Body of pancreas (tissue), 4 donors: Measurements from ENCODE around the gene SNCG. TPM values are rescaled to one million over a fixed set of nuclear protein-coding genes. Genes with fewer than 3 reads are reported as not detected.

ENCODE experiments used
- ATAC-seq: fragments of 150-250 bp; one replicate; pipeline ENCODE4 v1.9.1; 2016
- DNase-seq, 4 donors: peaks; one replicate each; pipeline ENCODE4 v3.0.0-alpha.2; 2019
- H3K27ac ChIP-seq, 4 donors: fragments of 200-600 bp; sonication (generic); 1 replicate in 3 of 4; 2 replicates in 1 of 4; pipeline versions ENCODE4 v1.5.1 to v1.6.1; 2016 to 2019; ENCODE audit warnings: mild to moderate bottlenecking in 1 of 4, mixed read lengths in 1 of 4, moderate library complexity in 1 of 4
- H3K27me3 ChIP-seq, 2 donors: fragments of 200-600 bp; sonication (generic); one replicate each; pipeline ENCODE4 v1.6.0; 2016; ENCODE audit warnings: mild to moderate bottlenecking in 1 of 2
- H3K36me3 ChIP-seq, 2 donors: fragments of 200-600 bp; sonication (generic); replicated peaks in 1 of 2; 2 replicates each; pipeline ENCODE4 v1.5.1; 2016; ENCODE audit warnings: low read depth in 2 of 2; ENCODE audit not compliant: insufficient read depth in 1 of 2
- H3K4me1 ChIP-seq: fragments of 200-600 bp; sonication (generic); one replicate; pipeline ENCODE4 v1.6.0; 2016
- H3K4me3 ChIP-seq, 2 donors: fragments of 200-600 bp; sonication (generic); 1 replicate in 1 of 2; 2 replicates in 1 of 2; pipeline ENCODE4 v1.5.1; 2016 to 2019
- H3K9me3 ChIP-seq, 3 donors: fragments of 200-600 bp; sonication (generic); 1 replicate in 2 of 3; 2 replicates in 1 of 3; pipeline ENCODE4 v1.5.1; 2016
- CTCF ChIP-seq, 7 experiments: fragments of 450-650 bp in 4 of 7; fragments of 200-600 bp in 3 of 7; sonication (generic) in 3 of 7; IDR thresholded peaks; one replicate each; pipeline ENCODE4 v1.5.1; 2016 to 2019; ENCODE audit warnings: antibody characterized with exemption in 7 of 7
- POLR2A ChIP-seq, 3 donors: fragments of 450-650 bp; IDR thresholded peaks; one replicate each; pipeline ENCODE4 v1.6.1; 2016; ENCODE audit warnings: antibody characterized with exemption in 3 of 3, mild to moderate bottlenecking in 2 of 3
- WGBS, 2 donors: methylation state at CpG; one replicate each; pipeline ENCODE4 v1.1.5; 2017; 5-methylcytosine and 5-hydroxymethylcytosine counted together
- intact Hi-C: fragments of 100-400 bp; cut with DNase I; formaldehyde crosslinking; loops from one replicate; pipeline ENCODE4 v1.15.1; 2023
- total RNA-seq, 2 donors: library from RNA; depleted of rRNA; stranded (reverse); fragments of >200 nt; gene quantifications; one replicate each; pipeline ENCODE4 v1.1.0, GENCODE V29; 2016

Gene SNCG
- total RNA-seq, 2 donors from 2014 or later: 2.6 to 3.0 TPM

GRCh38 chr10:86942441-86943315 lies 15.7 kb upstream of the SNCG start:
- WGBS, 2 donors: 54 to 73% methylated on average over 39 to 82 of the region's 94 CpGs
- Histone ChIP-seq H3K27me3 (no peaks in the 10 kb centered on the region), H3K9me3 (no peaks in the 10 kb centered on the region), H3K27ac (no peak overlapping the region), H3K36me3 (no peaks in the 10 kb centered on the region), H3K4me3 (no peak overlapping the region), H3K4me1 (peaks cover 12% of the 10 kb centered on the region)
- no peak for ATAC-seq
- intact Hi-C loops: no loop called here
- DNase-seq: no peak
- TF ChIP-seq CTCF (IDR thresholded peaks at IDR 0.05) (no peak), POLR2A (IDR thresholded peaks at IDR 0.05) (no peak)

GRCh38 chr10:86943316-86944030 lies 14.9 kb upstream of the SNCG start:
- 91 to 93% methylated on average over 29 to 30 of the region's 30 CpGs for WGBS, 2 donors
- ATAC-seq: no peak
- Histone ChIP-seq H3K9me3 (no peaks in the 10 kb centered on the region), H3K4me1 (peaks cover 12% of the 10 kb centered on the region), H3K27me3 (no peaks in the 10 kb centered on the region), H3K36me3 (no peaks in the 10 kb centered on the region), H3K27ac (no peak overlapping the region), H3K4me3 (no peak overlapping the region)
- no peak for DNase-seq
- no peak for TF ChIP-seq CTCF (IDR thresholded peaks at IDR 0.05)
- TF ChIP-seq POLR2A (IDR thresholded peaks at IDR 0.05): no peak
- intact Hi-C loops: no loop called here

GRCh38 chr10:86944031-86944419 lies 14.4 kb upstream of the SNCG start:
- Histone ChIP-seq H3K9me3 (no peaks in the 10 kb centered on the region), H3K27ac (no peak overlapping the region), H3K4me1 (peaks cover 12% of the 10 kb centered on the region), H3K36me3 (no peaks in the 10 kb centered on the region), H3K27me3 (no peaks in the 10 kb centered on the region), H3K4me3 (no peak overlapping the region)
- intact Hi-C loops: no loop called here
- 83 to 93% methylated on average over 4 of the region's 4 CpGs for WGBS, 2 donors
- DNase-seq (peak in 1 of 4 donors; percentile 6), ATAC-seq (no peak)
- TF ChIP-seq CTCF (IDR thresholded peaks at IDR 0.05) (no peak), POLR2A (IDR thresholded peaks at IDR 0.05) (no peak)

- no peak overlapping the region for H3K27ac ChIP-seq
- ATAC-seq (no peak), DNase-seq (no peak)
- no peak for TF ChIP-seq POLR2A (IDR thresholded peaks at IDR 0.05)
- TF ChIP-seq CTCF (IDR thresholded peaks at IDR 0.05): no peak
- intact Hi-C loops: no loop called here
- H3K4me1 ChIP-seq: peaks cover 12% of the 10 kb centered on the region
- no peaks in the 10 kb centered on the region for H3K9me3 ChIP-seq
- H3K4me3 ChIP-seq: no peak overlapping the region
- H3K27me3 ChIP-seq: no peaks in the 10 kb centered on the region
- H3K36me3 ChIP-seq: no peaks in the 10 kb centered on the region
Observed at GRCh38 chr10:86944471-86944870, 13.9 kb upstream of the SNCG start.
